K562 (cell line): Measurements from ENCODE around the gene CREBL2. TPM values are rescaled to one million over a fixed set of nuclear protein-coding genes. Genes with fewer than 3 reads are reported as not detected.

Experiments used
- FOXA1 ChIP-seq: fragments of 450-650 bp; IDR thresholded peaks from 2 replicates; pipeline ENCODE4 v1.6.1; 2016; ENCODE audit warnings: mild to moderate bottlenecking, borderline replicate concordance
- NFE2 ChIP-seq: IDR thresholded peaks from 2 replicates; pipeline ENCODE4 v1.6.1; 2014; ENCODE audit warnings: antibody characterized with exemption, low read depth
- ZNF41 ChIP-seq: fragments of 250-450 bp; sonication (Bioruptor Pico); conservative IDR thresholded peaks from 2 replicates; pipeline ENCODE4 v1.4.0; 2020; ENCODE audit warnings: mild to moderate bottlenecking
- polyA plus RNA-seq, 8 experiments: library from polyadenylated mRNA; depleted of rRNA in 4 of 8; stranded (reverse) in 5 of 8; unstranded in 3 of 8; fragments of >200 nt; fragmentation: Nextera tagmentation in 2 of 8; fragmentation: Illumina TruSeq in 1 of 8; extraction: Ambion mirVana in 2 of 8; extraction: Trizol in 1 of 8; gene quantifications; 2 replicates each; pipeline versions ENCODE4 v1.2.1 to v1.2.3, GENCODE V29; 2011 to 2014; ENCODE audit warnings: inconsistent platforms in 1 of 8, missing spikeins in 1 of 8
- total RNA-seq, 7 experiments: library from RNA; depleted of rRNA in 6 of 7; stranded (reverse); fragments of >200 nt in 6 of 7; fragmentation: Illumina TruSeq in 2 of 7; extraction: Trizol in 2 of 7; gene quantifications; 2 replicates each; pipeline versions ENCODE4 v1.2.1 to v1.2.3, GENCODE V29; 2011 to 2021; ENCODE audit warnings: low replicate concordance in 1 of 7
- TF ChIP-seq, protein P1 (sequence below): fragments of 250-450 bp; sonication (Bioruptor Pico); IDR thresholded peaks from 2 replicates; pipeline ENCODE4 v1.5.0; 2022; ENCODE audit warnings: mild to moderate bottlenecking
- TF ChIP-seq, protein P2 (sequence below): sonication (generic); formaldehyde crosslinking; IDR thresholded peaks from 2 replicates; pipeline ENCODE4 v1.8.1; 2022; ENCODE audit warnings: missing genetic modification reagents
- TF ChIP-seq, protein P3 (sequence below): fragments of 250-450 bp; sonication (Bioruptor Pico); IDR thresholded peaks from 2 replicates; pipeline ENCODE4 v1.8.0; 2022; ENCODE audit warnings: inconsistent platforms, mild to moderate bottlenecking, moderate library complexity, borderline replicate concordance

The CREBL2 gene
- total and polyA plus RNA-seq, 9 of the 15 experiments (the other 6 are each of a cell fraction or from before 2014, with no cell fraction given), result 1.7 to 7.3 (median 5.2) TPM

DNA sequence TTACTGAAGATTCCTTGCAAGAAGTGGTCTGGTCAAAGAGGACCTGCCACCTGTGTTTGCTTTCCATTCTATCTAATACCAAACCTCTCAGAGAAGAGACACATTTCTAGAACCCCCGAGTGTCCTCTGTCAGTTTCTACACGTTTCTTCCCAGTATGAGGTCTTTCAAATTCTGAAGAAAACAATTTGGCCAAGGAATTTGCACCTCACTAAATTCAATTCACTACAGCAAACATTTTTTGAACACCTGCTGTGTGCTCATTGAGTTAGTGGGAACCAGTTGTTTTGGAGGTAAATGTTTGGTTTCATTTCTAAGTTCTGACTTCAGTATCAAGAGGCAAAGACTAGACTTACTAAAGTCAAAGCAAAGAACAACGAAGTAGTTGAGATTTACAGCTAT is 64.9 kb downstream of the CREBL2 start (continued):
- TF ChIP-seq NFE2 (no peak), ZNF41 (CRISPR knock-in tag) (no peak), FOXA1 (no peak)
- TF ChIP-seq, protein P1, sequence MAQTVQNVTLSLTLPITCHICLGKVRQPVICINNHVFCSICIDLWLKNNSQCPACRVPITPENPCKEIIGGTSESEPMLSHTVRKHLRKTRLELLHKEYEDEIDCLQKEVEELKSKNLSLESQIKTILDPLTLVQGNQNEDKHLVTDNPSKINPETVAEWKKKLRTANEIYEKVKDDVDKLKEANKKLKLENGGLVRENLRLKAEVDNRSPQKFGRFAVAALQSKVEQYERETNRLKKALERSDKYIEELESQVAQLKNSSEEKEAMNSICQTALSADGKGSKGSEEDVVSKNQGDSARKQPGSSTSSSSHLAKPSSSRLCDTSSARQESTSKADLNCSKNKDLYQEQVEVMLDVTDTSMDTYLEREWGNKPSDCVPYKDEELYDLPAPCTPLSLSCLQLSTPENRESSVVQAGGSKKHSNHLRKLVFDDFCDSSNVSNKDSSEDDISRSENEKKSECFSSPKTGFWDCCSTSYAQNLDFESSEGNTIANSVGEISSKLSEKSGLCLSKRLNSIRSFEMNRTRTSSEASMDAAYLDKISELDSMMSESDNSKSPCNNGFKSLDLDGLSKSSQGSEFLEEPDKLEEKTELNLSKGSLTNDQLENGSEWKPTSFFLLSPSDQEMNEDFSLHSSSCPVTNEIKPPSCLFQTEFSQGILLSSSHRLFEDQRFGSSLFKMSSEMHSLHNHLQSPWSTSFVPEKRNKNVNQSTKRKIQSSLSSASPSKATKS, result no peak
- TF ChIP-seq, protein P2, sequence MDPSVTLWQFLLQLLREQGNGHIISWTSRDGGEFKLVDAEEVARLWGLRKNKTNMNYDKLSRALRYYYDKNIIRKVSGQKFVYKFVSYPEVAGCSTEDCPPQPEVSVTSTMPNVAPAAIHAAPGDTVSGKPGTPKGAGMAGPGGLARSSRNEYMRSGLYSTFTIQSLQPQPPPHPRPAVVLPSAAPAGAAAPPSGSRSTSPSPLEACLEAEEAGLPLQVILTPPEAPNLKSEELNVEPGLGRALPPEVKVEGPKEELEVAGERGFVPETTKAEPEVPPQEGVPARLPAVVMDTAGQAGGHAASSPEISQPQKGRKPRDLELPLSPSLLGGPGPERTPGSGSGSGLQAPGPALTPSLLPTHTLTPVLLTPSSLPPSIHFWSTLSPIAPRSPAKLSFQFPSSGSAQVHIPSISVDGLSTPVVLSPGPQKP (CRISPR knock-in tag), result no peak
- TF ChIP-seq, protein P3, sequence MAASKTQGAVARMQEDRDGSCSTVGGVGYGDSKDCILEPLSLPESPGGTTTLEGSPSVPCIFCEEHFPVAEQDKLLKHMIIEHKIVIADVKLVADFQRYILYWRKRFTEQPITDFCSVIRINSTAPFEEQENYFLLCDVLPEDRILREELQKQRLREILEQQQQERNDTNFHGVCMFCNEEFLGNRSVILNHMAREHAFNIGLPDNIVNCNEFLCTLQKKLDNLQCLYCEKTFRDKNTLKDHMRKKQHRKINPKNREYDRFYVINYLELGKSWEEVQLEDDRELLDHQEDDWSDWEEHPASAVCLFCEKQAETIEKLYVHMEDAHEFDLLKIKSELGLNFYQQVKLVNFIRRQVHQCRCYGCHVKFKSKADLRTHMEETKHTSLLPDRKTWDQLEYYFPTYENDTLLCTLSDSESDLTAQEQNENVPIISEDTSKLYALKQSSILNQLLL (CRISPR knock-in tag), result no peak
